Astrocyte of the spinal cord (primary cell): Measurements from ENCODE around the gene ABCB6.
A peak's percentile ranks its signal among the peaks of the same experiment; 100 is the strongest.
"Not testable (repeated sequence)": the region's sequence is repeated elsewhere in the genome, so short reads cannot be mapped to it uniquely, and the experiment has no call there.

Experiments
- DNase-seq: peaks from one replicate; pipeline ENCODE4 v3.0.0; 2011; ENCODE audit warnings: low read depth, low spot score
- H3K4me3 ChIP-seq: 2 replicates; pipeline ENCODE4 v1.5.1; 2011; ENCODE audit warnings: low read depth, mild to moderate bottlenecking, low read length, moderate library complexity
- CTCF ChIP-seq: IDR thresholded peaks from 2 replicates; pipeline ENCODE4 v1.5.1; 2012; ENCODE audit warnings: low read depth, mild to moderate bottlenecking, low read length, inconsistent platforms
- in situ Hi-C: cut with HindIII; loops from 2 replicates; pipeline ENCODE4 v1.10.0; 2017; ENCODE audit warnings: low sequenced_read_pairs

ABCB6 gene

GRCh38 chr2:219204425-219205164, 14.2 kb downstream of the ABCB6 start:
- in situ Hi-C loops = no loop called here
- no peak overlapping the region for H3K4me3 ChIP-seq
- no peak for TF ChIP-seq CTCF
- DNase-seq = no peak

GRCh38 chr2:219201331-219201730, 17.4 kb downstream of the ABCB6 start:
- in situ Hi-C loops, DNase-seq, H3K4me3 ChIP-seq: not testable (repeated sequence)

- DNase-seq = peak; percentile 38
- in situ Hi-C loops, H3K4me3 ChIP-seq: not testable (repeated sequence)
These were observed 18.0 kb downstream of the ABCB6 start for GRCh38 chr2:219200502-219201326.

- DNase-seq = no peak
- no peak overlapping the region for H3K4me3 ChIP-seq
- in situ Hi-C loops = no loop called here
- TF ChIP-seq CTCF = no peak
These were observed 19.1 kb downstream of the ABCB6 start for GRCh38 chr2:219199470-219200211.

GRCh38 chr2:219198974-219199373, 19.8 kb downstream of the ABCB6 start:
- no peak for TF ChIP-seq CTCF
- DNase-seq = no peak
- in situ Hi-C loops = no loop called here
- no peak overlapping the region for H3K4me3 ChIP-seq

GRCh38 chr2:219197388-219197787, 21.4 kb downstream of the ABCB6 start:
- no peak for DNase-seq
- no peak for TF ChIP-seq CTCF
- no peak overlapping the region for H3K4me3 ChIP-seq
- in situ Hi-C loops = no loop called here

- in situ Hi-C loops = no loop called here
- no peak for DNase-seq
- H3K4me3 ChIP-seq = no peak overlapping the region
- TF ChIP-seq CTCF = no peak
These were observed 31.9 kb downstream of the ABCB6 start for GRCh38 chr2:219186754-219187456.
